Pancreas (tissue), 10 donors: ENCODE results near the gene BRCA2. TPM values are rescaled to one million over a fixed set of nuclear protein-coding genes. Genes with fewer than 3 reads are reported as not detected.

ENCODE experiments used
- ATAC-seq, 4 donors: fragments of 200-7000 bp; cut with Tn5 transposase; one replicate each; pipeline versions ENCODE4 v1.8.0 to v1.9.1; 2020; ENCODE audit warnings: mild to moderate bottlenecking in 4 of 4, moderate library complexity in 4 of 4
- DNase-seq, 6 donors: peaks; one replicate each; pipeline ENCODE4 v3.0.0-alpha.2; 2020
- FAIRE-seq: peaks from 2 replicates; lab custom pipeline; 2012; peaks lifted over from hg19 to GRCh38; lab: Jason Lieb, UNC
- H3K27ac ChIP-seq, 4 donors: fragments of 200-600 bp; sonication (generic); 1 replicate in 3 of 4; 2 replicates in 1 of 4; pipeline versions ENCODE4 v1.5.0 to v1.8.0; 2020
- H3K27me3 ChIP-seq, 4 donors: fragments of 200-600 bp; one replicate each; pipeline ENCODE4 v1.8.0; 2021
- H3K36me3 ChIP-seq, 3 donors: fragments of 200-600 bp; sonication (generic) in 1 of 3; one replicate each; pipeline versions ENCODE4 v1.5.0 to v1.8.0; 2020 to 2021
- H3K4me1 ChIP-seq, 3 donors: fragments of 200-600 bp; one replicate each; pipeline ENCODE4 v1.8.0; 2021
- H3K4me3 ChIP-seq, 4 donors: fragments of 200-600 bp; sonication (generic) in 2 of 4; one replicate each; pipeline versions ENCODE4 v1.5.0 to v1.8.0; 2020 to 2021
- H3K9me3 ChIP-seq, 4 donors: fragments of 200-600 bp; one replicate each; pipeline ENCODE4 v1.8.0; 2021
- CTCF ChIP-seq, 4 donors: fragments of 200-600 bp; sonication (generic) in 3 of 4; IDR thresholded peaks; one replicate each; pipeline versions ENCODE4 v1.5.0 to v1.8.0; 2021; ENCODE audit warnings: antibody characterized with exemption in 4 of 4
- WGBS, 2 donors: extraction: QIAGEN DNeasy Blood & Tissue Kit; methylation state at CpG; one replicate each; pipeline ENCODE4 v1.1.7; 2013; 5-methylcytosine and 5-hydroxymethylcytosine counted together
- intact Hi-C, 3 donors: fragments of 100-400 bp; cut with DNase I; formaldehyde crosslinking; loops; one replicate each; pipeline versions ENCODE4 v1.11.1 to v1.14.2; 2022
- polyA plus RNA-seq, 2 donors: library from polyadenylated mRNA; stranded (reverse); fragments of 200-250 nt; gene quantifications; one replicate each; pipeline ENCODE4 v1.2.3, GENCODE V29; 2013
- total RNA-seq, 6 donors: library from RNA; stranded (reverse); fragmentation: NEBNext Ultra II Directional in 4 of 6; extraction: Animal tissue kit (Norgen Biotek cat#: 25700) in 4 of 6; gene quantifications; one replicate each; pipeline versions ENCODE4 v1.2.1 to v1.2.4, GENCODE V29; 2021 to 2023
- donor health status: healthy with polysubstance abuse.
- donor health status: DM: no; HTN: no; CAD: no; lungs with moderate emphysema.
- donor health status: DM: no; HTN: no; CAD: no.
- donor health status: control.
- donor health status: control.
- donor health status: Bipolar disorder and iron deficiency.
- donor health status: DM: yes; HTN: yes; CAD: no.
- donor health status: DM: no; HTN: no; CAD: no.
- donor health status: DM: no; HTN: no; CAD: no.
- donor health status: DM: yes; HTN: yes; CAD: no.

Gene BRCA2
- total and polyA plus RNA-seq, 8 donors: 0.07 to 1.4 (median 0.76) TPM

GRCh38 chr13:32390048-32390447 lies 74.7 kb downstream of the BRCA2 start:
- ATAC-seq (no peak), DNase-seq (no peak), FAIRE-seq (no peak)
- no peak for TF ChIP-seq CTCF (IDR thresholded peaks at IDR 0.05)
- H3K27ac ChIP-seq: no peak overlapping the region
- no peaks in the 10 kb centered on the region for H3K4me1 ChIP-seq
- intact Hi-C loops: no loop called here
- H3K9me3 ChIP-seq: no peaks in the 10 kb centered on the region
- no peaks in the 10 kb centered on the region for H3K36me3 ChIP-seq
- WGBS, 2 donors: 81 to 84% methylated on average over 4 of the region's 4 CpGs
- no peak overlapping the region for H3K4me3 ChIP-seq
- H3K27me3 ChIP-seq: no peaks in the 10 kb centered on the region

- WGBS, 2 donors: 82 to 92% methylated on average over 1 of the region's 1 CpG
Observed at GRCh38 chr13:32390484-32390883, 75.2 kb downstream of the BRCA2 start.

GRCh38 chr13:32391101-32391619 lies 75.9 kb downstream of the BRCA2 start:
- TF ChIP-seq CTCF (IDR thresholded peaks at IDR 0.05): no peak
- WGBS, 2 donors: 72 to 73% methylated on average over 4 of the region's 4 CpGs
- no peaks in the 10 kb centered on the region for H3K4me1 ChIP-seq
- no peak for ATAC-seq
- H3K36me3 ChIP-seq: no peaks in the 10 kb centered on the region
- H3K9me3 ChIP-seq: no peaks in the 10 kb centered on the region
- no peak overlapping the region for H3K27ac ChIP-seq
- FAIRE-seq: no peak
- intact Hi-C loops: no loop called here
- no peaks in the 10 kb centered on the region for H3K27me3 ChIP-seq
- DNase-seq: no peak
- H3K4me3 ChIP-seq: no peak overlapping the region

More at GRCh38 chr13:32390484-32390883, 75.2 kb downstream of the BRCA2 start:
- Histone ChIP-seq H3K36me3 (no peaks in the 10 kb centered on the region), H3K4me1 (no peaks in the 10 kb centered on the region), H3K9me3 (no peaks in the 10 kb centered on the region), H3K27me3 (no peaks in the 10 kb centered on the region), H3K4me3 (no peak overlapping the region), H3K27ac (no peak overlapping the region)
- intact Hi-C loops: no loop called here
- FAIRE-seq (no peak), DNase-seq (no peak), ATAC-seq (no peak)
- TF ChIP-seq CTCF (IDR thresholded peaks at IDR 0.05): no peak

- WGBS, 2 donors: 96 to 98% methylated on average over 4 of the region's 4 CpGs
- FAIRE-seq: no peak
- H3K36me3 ChIP-seq: peaks cover 0 to 4% (median 0%) of the 10 kb centered on the region in 3 donors
Observed at GRCh38 chr13:32403108-32403507, 87.8 kb downstream of the BRCA2 start.

More at GRCh38 chr13:32403108-32403507, 87.8 kb downstream of the BRCA2 start:
- Histone ChIP-seq H3K9me3 (no peaks in the 10 kb centered on the region), H3K4me1 (no peaks in the 10 kb centered on the region), H3K27ac (no peak overlapping the region), H3K4me3 (no peak overlapping the region), H3K27me3 (no peaks in the 10 kb centered on the region)
- TF ChIP-seq CTCF (IDR thresholded peaks at IDR 0.05): no peak
- ATAC-seq (no peak), DNase-seq (no peak)
- intact Hi-C loops: no loop called here
